DOHH2 (cell line): ENCODE results near the gene ATP2C1.
"Not testable (repeated sequence)": the region's sequence is repeated elsewhere in the genome, so short reads cannot be mapped to it uniquely, and the experiment has no call there.

ENCODE experiments used
- H3F3A ChIP-seq: fragments of 200-600 bp; sonication (generic), shearing (Covaris generic); 2 replicates; pipeline ENCODE4 v1.6.0; 2016; ENCODE audit warnings: antibody characterized with exemption, mild to moderate bottlenecking; ENCODE audit not compliant: control insufficient read depth, insufficient read depth
- H3K27ac ChIP-seq: fragments of 200-600 bp; sonication (generic); 2 replicates; pipeline ENCODE4 v1.5.1; 2014; ENCODE audit warnings: low read depth, mild to moderate bottlenecking, low read length, moderate library complexity
- H3K27me3 ChIP-seq: fragments of 200-600 bp; sonication (generic); 2 replicates; pipeline ENCODE4 v1.6.1; 2014; ENCODE audit warnings: mild to moderate bottlenecking, low read length, mixed read lengths; ENCODE audit not compliant: control insufficient read depth
- H3K36me3 ChIP-seq: fragments of 200-600 bp; sonication (generic); 2 replicates; pipeline ENCODE4 v1.6.1; 2014; ENCODE audit warnings: mild to moderate bottlenecking, low read length, moderate library complexity, mixed read lengths; ENCODE audit not compliant: control insufficient read depth
- H3K4me1 ChIP-seq: fragments of 200-600 bp; sonication (generic); 2 replicates; pipeline ENCODE4 v1.6.1; 2014; ENCODE audit warnings: mild to moderate bottlenecking, low read length, mixed read lengths; ENCODE audit not compliant: control insufficient read depth
- H3K4me2 ChIP-seq: fragments of 200-600 bp; sonication (generic); 2 replicates; pipeline ENCODE4 v1.6.0; 2014; ENCODE audit warnings: mild to moderate bottlenecking, low read length, moderate library complexity
- H3K4me3 ChIP-seq: fragments of 200-600 bp; sonication (generic); 2 replicates; pipeline ENCODE4 v1.5.1; 2014; ENCODE audit warnings: mild to moderate bottlenecking, low read length, mixed read lengths
- H3K79me2 ChIP-seq: fragments of 200-600 bp; sonication (generic); 2 replicates; pipeline ENCODE4 v1.6.1; 2014; ENCODE audit warnings: mild to moderate bottlenecking, low read length, mixed read lengths; ENCODE audit not compliant: control insufficient read depth
- H3K9me2 ChIP-seq: fragments of 200-600 bp; sonication (generic); replicated peaks from 2 replicates; pipeline ENCODE4 v1.6.1; 2014; ENCODE audit warnings: mild to moderate bottlenecking, low read length, mixed read lengths; ENCODE audit not compliant: control insufficient read depth
- H3K9me3 ChIP-seq: fragments of 200-600 bp; sonication (generic); 2 replicates; pipeline ENCODE4 v1.6.1; 2014; ENCODE audit warnings: antibody characterized with exemption, low read length, mixed read lengths; ENCODE audit not compliant: control insufficient read depth, insufficient read depth
- H4K20me1 ChIP-seq: fragments of 200-600 bp; sonication (generic); 2 replicates; pipeline ENCODE4 v1.6.0; 2014; ENCODE audit warnings: low read depth, mild to moderate bottlenecking, antibody characterized with exemption, low read length, moderate library complexity; ENCODE audit not compliant: control insufficient read depth, insufficient read depth
- EZH2phosphoT487 ChIP-seq: fragments of 200-600 bp; sonication (generic); IDR thresholded peaks from 2 replicates; pipeline ENCODE4 v1.6.1; 2017; ENCODE audit warnings: borderline replicate concordance, mild to moderate bottlenecking, antibody characterized with exemption, low read length, moderate library complexity, mixed read lengths
- TF ChIP-seq, protein P1 (sequence below): fragments of 200-600 bp; sonication (generic); IDR thresholded peaks from one replicate; pipeline ENCODE4 v1.5.1; 2014; ENCODE audit warnings: antibody characterized with exemption, mild to moderate bottlenecking, low read depth, low read length; ENCODE audit not compliant: poor library complexity, severe bottlenecking

The ATP2C1 gene

DNA sequence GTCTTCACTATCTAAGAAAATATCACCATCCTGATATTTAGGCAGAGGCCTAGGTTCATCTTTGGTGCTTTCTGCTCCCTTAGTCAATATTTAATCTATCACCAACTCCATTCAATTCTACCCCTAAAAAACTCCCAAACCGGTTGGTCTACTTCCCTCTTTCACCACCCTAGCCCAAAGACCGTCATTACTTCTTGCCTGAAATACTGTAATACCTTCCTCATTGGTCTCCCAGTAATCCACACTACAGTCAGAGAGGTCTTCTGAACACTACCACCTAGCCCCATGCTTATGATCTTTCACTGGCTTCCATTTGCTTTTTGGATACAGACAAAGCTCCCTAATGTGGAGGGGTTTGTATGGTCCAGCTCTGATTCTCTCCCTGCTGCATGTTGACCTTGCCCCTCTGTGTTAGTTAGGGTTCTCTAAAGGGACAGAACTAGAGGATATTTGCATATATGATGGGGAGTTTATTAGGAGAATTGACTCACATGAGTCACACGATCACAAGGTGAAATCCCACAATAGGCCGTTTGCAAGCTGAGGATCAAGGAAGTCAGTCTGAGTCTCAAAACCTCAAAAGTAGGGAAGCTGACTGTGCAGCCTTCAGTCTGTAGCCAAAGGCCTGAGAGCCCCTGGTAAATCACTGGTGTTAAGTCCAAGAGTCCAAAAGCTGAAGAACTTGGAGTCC, 36.4 kb upstream of the ATP2C1 start:
- TF ChIP-seq, protein P1, sequence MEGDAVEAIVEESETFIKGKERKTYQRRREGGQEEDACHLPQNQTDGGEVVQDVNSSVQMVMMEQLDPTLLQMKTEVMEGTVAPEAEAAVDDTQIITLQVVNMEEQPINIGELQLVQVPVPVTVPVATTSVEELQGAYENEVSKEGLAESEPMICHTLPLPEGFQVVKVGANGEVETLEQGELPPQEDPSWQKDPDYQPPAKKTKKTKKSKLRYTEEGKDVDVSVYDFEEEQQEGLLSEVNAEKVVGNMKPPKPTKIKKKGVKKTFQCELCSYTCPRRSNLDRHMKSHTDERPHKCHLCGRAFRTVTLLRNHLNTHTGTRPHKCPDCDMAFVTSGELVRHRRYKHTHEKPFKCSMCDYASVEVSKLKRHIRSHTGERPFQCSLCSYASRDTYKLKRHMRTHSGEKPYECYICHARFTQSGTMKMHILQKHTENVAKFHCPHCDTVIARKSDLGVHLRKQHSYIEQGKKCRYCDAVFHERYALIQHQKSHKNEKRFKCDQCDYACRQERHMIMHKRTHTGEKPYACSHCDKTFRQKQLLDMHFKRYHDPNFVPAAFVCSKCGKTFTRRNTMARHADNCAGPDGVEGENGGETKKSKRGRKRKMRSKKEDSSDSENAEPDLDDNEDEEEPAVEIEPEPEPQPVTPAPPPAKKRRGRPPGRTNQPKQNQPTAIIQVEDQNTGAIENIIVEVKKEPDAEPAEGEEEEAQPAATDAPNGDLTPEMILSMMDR = no peak
- TF ChIP-seq EZH2phosphoT487 = no peak
- H3K79me2 ChIP-seq = no peaks in the 10 kb centered on the region
- H3K4me1 ChIP-seq = no peaks in the 10 kb centered on the region
- H3K36me3 ChIP-seq = no peaks in the 10 kb centered on the region
- no peaks in the 10 kb centered on the region for H3K9me3 ChIP-seq
- H3K27ac ChIP-seq = no peak overlapping the region
- H3K27me3 ChIP-seq = peaks cover 3% of the 10 kb centered on the region; the same call in 1 of the 2 replicates
- no peaks in the 10 kb centered on the region for H3F3A ChIP-seq
- no peak overlapping the region for H3K4me2 ChIP-seq
- H4K20me1 ChIP-seq = no peaks in the 10 kb centered on the region
- no peak overlapping the region for H3K4me3 ChIP-seq
- no peaks in the 10 kb centered on the region for H3K9me2 ChIP-seq

DNA sequence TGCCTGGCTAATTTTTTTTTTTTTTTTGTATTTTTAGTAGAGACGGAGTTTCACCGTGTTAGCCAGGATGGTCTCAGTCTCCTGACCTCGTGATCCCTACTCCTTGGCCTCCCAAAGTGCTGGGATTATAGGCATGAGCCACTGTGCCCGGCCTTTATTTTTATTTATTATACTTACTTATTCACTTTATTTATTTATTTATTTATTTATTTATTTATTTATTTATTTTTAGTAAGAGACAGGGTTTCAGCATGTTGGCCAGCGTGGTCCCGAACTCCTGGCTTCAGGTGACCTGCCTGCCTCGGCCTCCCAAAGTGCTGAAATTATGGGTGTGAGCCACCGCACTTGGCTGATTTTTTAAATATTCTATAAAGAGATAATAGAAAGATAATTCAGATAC, 31.8 kb upstream of the ATP2C1 start:
- not testable (repeated sequence) for H3K4me1 ChIP-seq, H3F3A ChIP-seq, H4K20me1 ChIP-seq, H3K4me2 ChIP-seq, H3K9me2 ChIP-seq, H3K27ac ChIP-seq, H3K79me2 ChIP-seq, H3K4me3 ChIP-seq, H3K27me3 ChIP-seq, H3K9me3 ChIP-seq, H3K36me3 ChIP-seq

DNA sequence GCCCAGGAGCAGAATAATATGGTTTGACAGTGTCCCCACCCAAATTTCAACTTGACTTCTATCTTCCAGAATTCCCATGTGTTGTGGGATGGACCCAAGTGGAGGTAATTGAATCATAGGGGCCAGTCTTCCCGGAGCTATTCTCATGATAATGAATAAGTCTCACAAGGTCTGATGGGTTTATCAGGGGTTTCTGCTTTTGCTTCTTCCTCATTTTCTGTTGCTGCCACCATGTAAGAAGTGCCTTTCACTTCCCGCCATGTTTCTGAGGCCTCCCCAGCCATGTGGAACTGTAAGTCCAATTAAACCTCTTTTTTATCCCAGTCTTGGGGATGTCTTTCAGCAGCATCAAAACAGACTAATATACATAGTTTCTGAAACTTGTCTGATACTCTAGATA, 28.4 kb upstream of the ATP2C1 start:
- no peaks in the 10 kb centered on the region for H3K27me3 ChIP-seq
- no peaks in the 10 kb centered on the region for H3K4me1 ChIP-seq
- H3K4me2 ChIP-seq = no peak overlapping the region
- TF ChIP-seq EZH2phosphoT487 = no peak
- TF ChIP-seq, protein P1 = no peak
- H3K27ac ChIP-seq = no peak overlapping the region
- H3F3A ChIP-seq = no peaks in the 10 kb centered on the region
- H3K79me2 ChIP-seq = no peaks in the 10 kb centered on the region
- no peaks in the 10 kb centered on the region for H3K36me3 ChIP-seq
- no peaks in the 10 kb centered on the region for H3K9me2 ChIP-seq
- no peak overlapping the region for H3K4me3 ChIP-seq
- H4K20me1 ChIP-seq = no peaks in the 10 kb centered on the region
- no peaks in the 10 kb centered on the region for H3K9me3 ChIP-seq

DNA sequence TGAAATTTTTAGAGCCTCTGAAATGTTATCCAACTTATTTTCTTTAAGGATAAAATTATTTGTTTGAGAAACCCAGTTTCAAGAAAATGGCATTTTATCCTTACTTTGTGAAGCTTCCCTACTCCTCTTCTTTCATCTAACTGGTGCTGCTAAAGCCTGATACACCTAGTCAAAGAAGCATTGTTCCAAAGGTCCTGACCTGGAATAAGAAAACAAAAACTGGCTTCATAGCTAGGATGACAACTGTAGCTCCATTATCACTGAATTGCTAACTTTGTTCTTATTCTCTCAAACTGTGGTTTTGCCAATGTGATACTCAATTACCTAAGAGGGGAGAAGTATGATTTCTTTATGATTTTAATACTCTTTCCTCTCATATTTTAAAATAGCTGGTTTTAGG, 27.6 kb upstream of the ATP2C1 start:
- Histone ChIP-seq H4K20me1 (no peaks in the 10 kb centered on the region), H3K4me1 (no peaks in the 10 kb centered on the region), H3K9me3 (no peaks in the 10 kb centered on the region), H3K79me2 (no peaks in the 10 kb centered on the region), H3K27ac (no peak overlapping the region), H3F3A (no peaks in the 10 kb centered on the region), H3K4me3 (no peak overlapping the region), H3K9me2 (no peaks in the 10 kb centered on the region), H3K36me3 (no peaks in the 10 kb centered on the region), H3K4me2 (no peak overlapping the region), H3K27me3 (no peaks in the 10 kb centered on the region)
- TF ChIP-seq, protein P1 = no peak
- TF ChIP-seq EZH2phosphoT487 = no peak
